GM19452 (cell line): ENCODE results near the gene EOMES.
A peak's percentile ranks its signal among the peaks of the same experiment; 100 is the strongest.

Experiments
- ATAC-seq: cut with Tn5 transposase; IDR thresholded peaks from one replicate; pipeline ENCODE4 v1.9.1; 2021; ENCODE audit not compliant: unreplicated experiment

Gene EOMES

DNA sequence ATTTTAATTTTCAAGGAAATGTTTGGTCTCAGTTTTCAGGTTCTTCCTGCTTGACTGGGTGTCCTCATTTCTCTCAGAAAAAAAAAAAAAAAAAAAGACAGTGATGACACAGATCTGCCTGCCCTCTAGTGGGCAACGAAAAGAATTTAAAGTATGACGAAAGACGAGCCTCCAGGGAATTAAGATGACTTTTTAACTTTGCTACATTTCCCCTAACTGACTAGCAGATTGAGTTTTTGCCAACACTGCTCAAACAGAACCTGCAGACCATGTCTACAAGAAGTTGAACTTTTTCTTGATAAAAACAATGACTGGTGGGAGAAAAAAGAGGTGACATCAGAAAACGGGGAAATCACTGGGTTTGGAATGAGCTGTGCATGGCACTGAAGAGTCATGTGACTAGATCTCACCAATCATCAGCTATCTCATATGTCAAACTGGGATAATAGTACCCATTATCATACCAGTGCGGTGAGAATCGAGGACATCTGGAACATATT, 40.8 kb downstream of the EOMES start:
- ATAC-seq, result peak; percentile 67

DNA sequence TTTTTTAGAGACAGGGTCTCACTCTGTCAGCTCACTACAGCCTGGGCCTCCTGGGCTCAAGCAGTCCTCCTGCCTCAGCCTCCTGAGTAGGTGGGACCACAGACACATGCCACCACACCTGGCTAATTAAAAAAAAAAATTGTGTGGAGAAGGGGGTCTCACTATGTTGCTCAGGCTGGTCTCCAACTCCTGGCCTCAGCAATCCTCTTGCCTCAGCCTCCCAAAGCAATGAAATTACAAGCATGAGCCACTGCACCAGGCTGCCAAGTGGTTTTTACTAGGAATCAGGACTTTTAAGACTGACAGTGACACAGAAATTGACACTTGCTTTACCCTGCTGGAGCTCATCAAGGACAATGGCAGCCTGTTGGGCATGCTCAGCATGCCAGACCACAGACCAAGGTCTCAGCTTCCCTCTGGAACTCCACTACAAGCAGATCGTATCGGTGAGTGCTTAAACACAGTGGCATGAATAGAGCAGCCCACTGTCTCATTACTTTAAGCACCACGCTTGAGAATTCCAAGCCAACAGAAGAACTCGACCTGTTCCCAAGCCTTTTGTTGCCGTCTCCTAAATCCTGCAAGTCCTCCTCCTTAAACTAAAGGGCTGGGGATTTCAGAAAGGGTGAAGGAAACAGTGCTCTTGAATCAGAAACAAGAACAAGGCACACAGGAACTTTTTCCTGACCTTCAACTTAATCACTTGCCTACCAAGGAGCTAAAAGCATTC, 41.4 kb downstream of the EOMES start:
- peak; percentile 6 for ATAC-seq

DNA sequence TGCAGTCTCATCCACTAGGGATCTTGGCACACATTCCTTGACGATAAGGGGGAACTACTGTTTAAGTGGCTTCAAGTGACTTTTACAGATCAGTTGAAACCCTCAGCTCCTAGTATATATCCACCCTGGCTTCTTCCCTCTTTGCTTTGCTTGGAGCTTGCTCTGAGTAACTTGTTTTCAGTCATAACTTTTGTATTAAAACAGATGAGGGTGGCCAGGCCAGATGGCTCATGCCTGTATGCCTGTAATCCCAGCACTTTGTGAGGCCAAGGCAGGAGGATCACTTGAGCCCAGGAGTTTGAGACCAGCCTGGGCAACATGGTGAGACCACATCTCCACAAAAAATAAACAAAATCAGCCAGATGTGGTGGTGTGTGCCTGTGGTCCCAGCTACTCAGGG, 42.4 kb downstream of the EOMES start:
- ATAC-seq, result no peak

DNA sequence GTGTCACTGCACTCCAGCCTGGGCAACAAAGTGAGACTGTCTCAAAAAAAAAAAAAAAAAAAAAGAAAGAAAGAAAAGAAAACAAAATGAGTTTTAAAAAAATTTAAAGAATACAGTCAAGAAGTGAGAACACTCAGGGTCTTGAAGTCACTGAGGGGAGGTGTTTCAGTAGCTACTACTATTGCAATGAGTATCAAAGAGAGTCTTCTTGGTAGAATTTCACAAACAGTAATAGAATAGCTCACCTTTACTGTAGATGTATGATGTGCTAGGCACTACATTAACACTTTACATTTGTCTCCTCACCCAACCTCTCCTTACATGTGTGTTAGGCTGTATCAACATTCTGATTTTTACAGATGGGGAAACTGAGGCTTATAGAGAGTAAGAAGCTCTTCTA, 43.9 kb downstream of the EOMES start:
- ATAC-seq, result no peak

DNA sequence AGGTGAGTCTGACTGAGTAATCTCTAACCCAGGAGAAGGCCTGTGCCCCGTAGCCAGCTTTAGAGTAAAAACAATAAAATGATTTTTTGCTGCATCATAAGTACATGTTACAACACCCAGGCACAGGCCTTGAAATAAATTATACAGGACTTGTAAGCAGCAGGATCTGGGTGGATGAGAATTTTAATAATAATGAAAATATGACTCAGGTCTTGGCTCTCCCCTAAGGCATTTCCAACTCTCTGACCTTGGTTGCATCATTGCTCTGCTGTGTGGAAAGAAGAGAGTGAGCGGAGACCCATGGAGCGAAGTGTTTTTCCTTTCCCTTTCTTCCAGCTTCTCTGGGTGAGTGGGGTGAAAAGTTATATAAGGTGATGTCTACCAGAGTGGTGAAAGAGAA, 44.6 kb downstream of the EOMES start:
- ATAC-seq, result no peak

DNA sequence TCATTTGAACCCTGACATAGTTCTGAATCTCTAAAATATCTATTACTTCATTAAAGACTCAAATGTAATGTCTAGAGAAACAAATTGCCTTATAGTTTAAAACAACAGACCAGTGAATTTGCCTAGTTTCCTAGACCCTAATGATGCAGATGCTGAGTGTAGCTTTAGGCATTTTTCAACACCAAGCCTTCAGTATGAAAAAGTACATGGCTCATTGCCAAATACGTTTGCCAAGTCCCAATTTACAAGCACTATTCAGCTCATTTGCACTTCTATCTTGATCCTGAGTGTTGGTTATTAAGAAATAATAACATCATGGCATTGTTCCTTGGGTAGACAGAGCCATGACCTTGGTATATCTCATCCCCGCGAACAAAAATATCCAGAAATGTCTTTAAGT, 46.8 kb downstream of the EOMES start:
- ATAC-seq, result no peak

DNA sequence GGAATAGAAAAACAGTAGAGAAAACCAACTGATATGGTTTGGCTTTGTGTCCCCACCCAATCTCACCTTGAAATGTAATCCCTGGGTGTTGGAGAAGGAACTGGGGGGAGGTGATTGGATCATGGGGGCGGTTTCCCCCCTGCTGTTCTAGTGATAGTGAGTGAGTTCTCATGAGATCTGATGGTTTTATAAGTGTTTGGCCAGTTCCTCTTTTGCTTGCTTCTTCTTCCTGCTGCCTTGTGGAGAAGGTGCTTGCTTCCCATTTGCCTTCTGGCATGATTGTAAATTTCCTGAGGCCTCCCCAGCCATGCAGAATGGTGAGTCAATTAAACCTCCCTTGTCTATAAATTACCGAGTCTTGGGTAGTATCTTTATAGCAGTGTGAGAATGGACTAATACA, 48.4 kb downstream of the EOMES start:
- no peak for ATAC-seq

DNA sequence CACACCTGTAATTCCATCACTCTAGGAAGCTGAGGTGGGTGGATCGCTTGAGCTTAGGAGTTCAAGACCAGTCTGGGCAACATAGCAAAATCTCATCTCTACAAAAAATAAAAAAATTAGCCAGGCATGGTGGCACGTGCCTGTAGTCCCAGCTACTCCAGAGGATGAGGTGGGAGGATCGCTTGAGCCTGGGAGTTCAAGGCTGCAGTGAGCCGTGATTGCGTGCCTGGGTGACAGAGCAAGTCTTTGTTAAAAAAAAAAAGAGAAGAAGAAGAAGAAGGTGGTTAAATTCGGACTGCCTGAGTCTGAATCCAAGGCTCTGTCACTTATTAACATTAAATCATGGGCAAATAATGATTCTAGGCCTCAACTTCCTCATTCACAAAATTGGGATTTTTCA, 51.0 kb downstream of the EOMES start:
- ATAC-seq, result no peak

DNA sequence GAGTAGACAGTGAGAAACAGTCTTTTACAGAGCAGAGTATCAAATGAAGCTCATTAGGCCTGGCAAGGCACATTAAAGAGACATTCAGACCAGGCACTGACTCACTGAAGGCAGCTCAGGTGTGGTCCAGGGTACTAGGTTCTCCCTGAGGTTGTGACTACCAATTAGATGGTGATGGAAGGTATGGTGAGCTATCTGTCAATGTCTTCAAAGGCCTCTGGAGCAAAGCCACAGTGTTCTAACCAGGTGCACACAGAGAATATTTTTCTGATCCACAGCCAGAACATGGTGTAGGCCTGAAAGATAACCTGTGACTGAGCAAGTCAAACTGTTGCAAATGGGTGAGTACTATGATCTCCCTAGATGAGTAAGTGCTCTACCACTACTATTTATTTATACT, 51.5 kb downstream of the EOMES start:
- no peak for ATAC-seq

DNA sequence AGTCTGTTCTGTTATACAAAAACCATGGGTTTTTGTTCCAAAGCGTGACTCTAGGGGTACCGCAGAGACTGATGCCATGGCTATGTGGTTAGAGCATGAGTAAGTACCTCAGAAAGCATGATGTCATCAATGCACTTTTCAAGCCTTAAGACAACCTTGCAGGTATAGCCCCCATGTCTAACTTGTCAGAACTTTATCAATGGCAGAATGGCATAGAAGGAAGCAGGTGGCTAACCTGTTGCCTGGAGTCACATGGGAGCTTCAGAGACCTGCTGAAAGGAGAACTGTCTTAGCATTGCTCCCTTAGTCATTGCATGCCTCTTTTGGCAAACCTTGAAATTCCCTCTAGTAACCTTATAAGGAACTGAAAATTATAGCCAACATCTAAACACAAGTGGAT, 52.5 kb downstream of the EOMES start:
- no peak for ATAC-seq

DNA sequence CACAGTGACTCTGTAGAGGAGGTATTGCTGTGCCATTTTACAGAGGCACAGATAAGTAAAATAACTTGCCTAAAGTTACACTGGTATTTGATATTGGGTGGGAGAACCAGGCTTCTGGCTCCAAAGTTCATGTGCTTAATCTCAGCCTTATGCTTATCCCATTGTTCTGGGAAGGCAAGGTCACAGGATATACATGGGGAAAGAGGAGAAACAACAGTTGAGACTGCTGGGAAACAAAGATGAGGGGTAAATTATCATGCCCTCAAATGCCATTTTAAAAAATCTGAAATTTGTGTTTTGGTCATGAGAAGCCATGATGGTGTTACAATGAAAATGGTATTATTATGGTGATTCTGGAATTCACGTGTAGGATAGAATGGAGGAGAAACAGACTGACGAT, 54.4 kb downstream of the EOMES start:
- ATAC-seq, result no peak

DNA sequence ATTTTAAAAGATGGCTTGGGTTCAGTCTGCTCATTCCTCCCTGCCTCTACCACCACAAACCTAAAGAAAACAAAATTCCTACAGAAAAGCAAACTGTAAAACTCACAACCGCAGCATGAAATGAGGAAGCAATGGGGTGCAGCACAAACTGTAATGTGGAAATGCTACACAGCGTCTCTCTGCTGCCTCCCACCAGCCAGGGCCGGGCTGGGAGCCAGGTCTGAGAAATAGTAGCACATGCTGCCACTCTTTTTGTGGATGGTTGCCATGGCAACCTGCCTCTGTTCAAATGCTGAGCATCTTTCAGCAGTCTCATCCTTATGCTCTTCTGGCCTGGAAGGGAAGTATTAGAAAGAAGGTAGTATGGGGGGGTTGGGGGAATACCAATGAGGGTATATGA, 55.4 kb downstream of the EOMES start:
- no peak for ATAC-seq

DNA sequence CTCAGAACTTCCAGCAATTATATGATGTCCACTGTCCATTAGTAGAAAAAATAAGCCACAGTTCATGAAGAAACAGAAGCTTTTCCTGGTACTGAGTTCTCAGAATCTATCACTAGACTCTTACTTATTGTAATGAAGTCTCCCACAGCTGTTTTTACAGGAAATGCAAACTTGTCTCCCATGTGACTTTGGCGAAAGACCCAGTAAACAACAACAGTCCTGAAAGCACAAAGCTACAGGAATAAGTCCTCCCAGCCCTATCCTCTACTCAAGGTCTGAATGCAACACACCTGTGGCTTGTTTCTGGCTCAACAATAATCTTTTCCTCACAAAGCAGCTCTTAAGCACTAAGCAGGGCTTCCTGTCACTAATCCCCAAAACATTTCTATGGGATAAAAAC, 55.9 kb downstream of the EOMES start:
- ATAC-seq, result no peak
